NT2/D1 (cell line): Measurements from ENCODE around the gene FOXJ2.
"Not testable (repeated sequence)": the region's sequence is repeated elsewhere in the genome, so short reads cannot be mapped to it uniquely, and the experiment has no call there.

Source experiments
- SUZ12 ChIP-seq: IDR thresholded peaks from 2 replicates; pipeline ENCODE4 v1.6.1; 2011; ENCODE audit not compliant: insufficient read length, insufficient read depth; ENCODE audit errors: extremely low read depth
- YY1 ChIP-seq: IDR thresholded peaks from 2 replicates; pipeline ENCODE4 v1.6.1; 2011; ENCODE audit not compliant: insufficient read length, insufficient read depth

- not testable (repeated sequence) for TF ChIP-seq SUZ12, YY1
These were observed 31.0 kb upstream of the FOXJ2 start for GRCh38 chr12:8001496-8001895.
